ENCODE measurements around the gene C1RL. TPM values are rescaled to one million over a fixed set of nuclear protein-coding genes. Genes with fewer than 3 reads are reported as not detected.

C1RL gene
- total and polyA plus RNA-seq, 2 donors (not counting 1 experiment from before 2014, with no cell fraction given): 13.5 to 24.9 TPM

DNA sequence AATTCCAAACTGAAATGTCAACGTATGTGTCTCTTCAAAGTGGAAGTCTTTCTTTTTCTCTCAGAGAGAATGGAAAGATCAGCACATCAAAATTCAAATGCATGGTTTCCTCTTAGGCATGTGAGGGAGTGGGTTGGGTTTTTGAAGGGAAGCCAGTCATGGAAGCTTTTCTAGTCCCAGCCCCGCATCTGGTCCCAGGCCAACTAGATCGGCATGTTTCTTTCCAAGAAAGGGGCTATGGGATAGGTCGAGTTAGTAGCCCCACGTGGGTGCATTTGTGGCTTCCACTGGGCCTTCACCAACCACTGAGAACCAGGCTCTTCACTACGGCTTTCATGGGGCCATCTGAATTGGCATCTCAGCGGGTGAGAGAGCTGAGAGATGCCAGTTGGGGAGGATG lies 41.9 kb downstream of the C1RL start:
- Histone ChIP-seq H2AFZ (ENCODE audit: insufficient read depth, low read depth, low read length, poor library complexity, severe bottlenecking) (no peak overlapping the region), H3K27ac (ENCODE audit: low read length in 2 of 2) (no peak overlapping the region), H3K9me3 (ENCODE audit: control extremely low read depth in 1 of 3, control insufficient read depth in 2 of 3, insufficient read depth in 1 of 3, low read length in 2 of 3) (no peaks in the 10 kb centered on the region), H3K36me3 (replicated peaks in 1 of 2; ENCODE audit: control extremely low read depth in 1 of 2, control insufficient read depth in 1 of 2, extremely low read depth in 1 of 2, insufficient read depth in 2 of 2, low read length in 1 of 2) (no peaks in the 10 kb centered on the region), H3K4me3 (ENCODE audit: control extremely low read depth in 1 of 5, extremely low read depth in 1 of 5, insufficient read depth in 1 of 5, low read depth in 2 of 5, low read length in 4 of 5) (no peak overlapping the region), H3K27me3 (replicated peaks in 1 of 4; ENCODE audit: control extremely low read depth in 1 of 4, control insufficient read depth in 3 of 4, insufficient read depth in 4 of 4, low read length in 3 of 4) (no peaks in the 10 kb centered on the region), H3K79me2 (ENCODE audit: control insufficient read depth, insufficient read depth, low read length) (no peaks in the 10 kb centered on the region), H3K9ac (ENCODE audit: low read length) (no peak overlapping the region), H4K20me1 (ENCODE audit: control insufficient read depth, insufficient read depth, low read length, poor library complexity, severe bottlenecking) (no peaks in the 10 kb centered on the region), H3K4me2 (replicated peaks; ENCODE audit: low read depth, low read length, poor library complexity, severe bottlenecking) (no peak overlapping the region), H3K4me1 (ENCODE audit: control insufficient read depth in 2 of 2, insufficient read depth in 2 of 2, low read length in 2 of 2) (no peaks in the 10 kb centered on the region)
- ChIA-PET CTCF (interaction anchor here (0.9 kb wide), 1 partner anchor 14 kb away, joined by 4 read pairs; no protein-coding TSS in a partner anchor), POLR2A (no interaction called here)
- no peak for DNase-seq
- Mint-ChIP-seq H3K4me3 (no peak overlapping the region), H3K9me3 (ENCODE audit: insufficient read depth) (no peaks in the 10 kb centered on the region), H3K27ac (no peak overlapping the region), H3K4me1 (no peaks in the 10 kb centered on the region), H3K27me3 (peaks cover 27% of the 10 kb centered on the region)
- TF ChIP-seq EZH2 (IDR thresholded peaks at IDR 0.05; ENCODE audit: borderline replicate concordance, insufficient read depth, low read depth, low read length, poor library complexity, severe bottlenecking): no peak
- intact Hi-C loops (cut with micrococcal nuclease): no loop called here
- ATAC-seq (ENCODE audit: low read depth): no peak
- WGBS (ENCODE audit: insufficient coverage): 83% methylated on average over 7 of the region's 7 CpGs

DNA sequence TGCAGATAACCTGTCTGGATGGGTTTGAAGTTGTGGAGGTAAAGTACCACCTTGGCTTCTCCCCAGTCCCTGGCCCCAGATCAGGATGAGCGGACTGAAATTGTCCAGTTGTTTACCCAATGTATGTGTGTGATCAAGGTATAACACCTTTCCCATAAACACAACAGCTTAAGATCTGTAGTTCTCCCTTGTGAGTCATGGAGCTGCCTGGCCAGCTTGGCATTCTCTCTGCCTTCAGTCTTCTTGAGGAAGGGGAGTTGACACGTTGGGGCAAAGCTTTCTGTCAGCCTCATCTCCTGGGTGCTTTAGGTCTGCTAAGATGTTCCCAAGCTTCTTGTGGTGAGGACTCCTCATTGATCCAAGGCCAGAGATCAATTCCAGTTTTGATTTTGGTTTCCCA lies 42.4 kb downstream of the C1RL start:
- TF ChIP-seq, protein P1, sequence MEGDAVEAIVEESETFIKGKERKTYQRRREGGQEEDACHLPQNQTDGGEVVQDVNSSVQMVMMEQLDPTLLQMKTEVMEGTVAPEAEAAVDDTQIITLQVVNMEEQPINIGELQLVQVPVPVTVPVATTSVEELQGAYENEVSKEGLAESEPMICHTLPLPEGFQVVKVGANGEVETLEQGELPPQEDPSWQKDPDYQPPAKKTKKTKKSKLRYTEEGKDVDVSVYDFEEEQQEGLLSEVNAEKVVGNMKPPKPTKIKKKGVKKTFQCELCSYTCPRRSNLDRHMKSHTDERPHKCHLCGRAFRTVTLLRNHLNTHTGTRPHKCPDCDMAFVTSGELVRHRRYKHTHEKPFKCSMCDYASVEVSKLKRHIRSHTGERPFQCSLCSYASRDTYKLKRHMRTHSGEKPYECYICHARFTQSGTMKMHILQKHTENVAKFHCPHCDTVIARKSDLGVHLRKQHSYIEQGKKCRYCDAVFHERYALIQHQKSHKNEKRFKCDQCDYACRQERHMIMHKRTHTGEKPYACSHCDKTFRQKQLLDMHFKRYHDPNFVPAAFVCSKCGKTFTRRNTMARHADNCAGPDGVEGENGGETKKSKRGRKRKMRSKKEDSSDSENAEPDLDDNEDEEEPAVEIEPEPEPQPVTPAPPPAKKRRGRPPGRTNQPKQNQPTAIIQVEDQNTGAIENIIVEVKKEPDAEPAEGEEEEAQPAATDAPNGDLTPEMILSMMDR (IDR thresholded peaks at IDR 0.05): no peak
- TF ChIP-seq EZH2 (IDR thresholded peaks at IDR 0.05; ENCODE audit: borderline replicate concordance, insufficient read depth, low read depth, low read length, poor library complexity, severe bottlenecking): no peak
- no peak for DNase-seq
- H3K27ac Mint-ChIP-seq: no peak overlapping the region

More for the DNA sequence above, 42.4 kb downstream of the C1RL start:
- Mint-ChIP-seq H3K4me3 (no peak overlapping the region), H3K4me1 (no peaks in the 10 kb centered on the region), H3K27me3 (peaks cover 22% of the 10 kb centered on the region), H3K9me3 (ENCODE audit: insufficient read depth) (no peaks in the 10 kb centered on the region)
- ChIA-PET CTCF (interaction anchor here (0.9 kb wide), 1 partner anchor 15 kb away, joined by 4 read pairs; no protein-coding TSS in a partner anchor), POLR2A (no interaction called here)
- WGBS (ENCODE audit: insufficient coverage): 86% methylated on average over 1 of the region's 2 CpGs
- H3K36me3 ChIP-seq (replicated peaks in 1 of 2; ENCODE audit: control extremely low read depth in 1 of 2, control insufficient read depth in 1 of 2, extremely low read depth in 1 of 2, insufficient read depth in 2 of 2, low read length in 1 of 2): no peaks in the 10 kb centered on the region
- no peak overlapping the region for H2AFZ ChIP-seq (ENCODE audit: insufficient read depth, low read depth, low read length, poor library complexity, severe bottlenecking)
- no peaks in the 10 kb centered on the region for H3K4me1 ChIP-seq (ENCODE audit: control insufficient read depth in 2 of 2, insufficient read depth in 2 of 2, low read length in 2 of 2)
- H3K27me3 ChIP-seq (replicated peaks in 1 of 4; ENCODE audit: control extremely low read depth in 1 of 4, control insufficient read depth in 3 of 4, insufficient read depth in 4 of 4, low read length in 3 of 4): no peaks in the 10 kb centered on the region
- no peak for ATAC-seq (ENCODE audit: low read depth)
- no peaks in the 10 kb centered on the region for H3K79me2 ChIP-seq (ENCODE audit: control insufficient read depth, insufficient read depth, low read length)
- no peaks in the 10 kb centered on the region for H3K9me3 ChIP-seq (ENCODE audit: control extremely low read depth in 1 of 3, control insufficient read depth in 2 of 3, insufficient read depth in 1 of 3, low read length in 2 of 3)
- H4K20me1 ChIP-seq (ENCODE audit: control insufficient read depth, insufficient read depth, low read length, poor library complexity, severe bottlenecking): no peaks in the 10 kb centered on the region
- no peak overlapping the region for H3K4me2 ChIP-seq (replicated peaks; ENCODE audit: low read depth, low read length, poor library complexity, severe bottlenecking)
- intact Hi-C loops (cut with micrococcal nuclease): no loop called here
- no peak overlapping the region for H3K4me3 ChIP-seq (ENCODE audit: control extremely low read depth in 1 of 5, extremely low read depth in 1 of 5, insufficient read depth in 1 of 5, low read depth in 2 of 5, low read length in 4 of 5)
- no peak overlapping the region for H3K27ac ChIP-seq (ENCODE audit: low read length in 2 of 2)
- H3K9ac ChIP-seq (ENCODE audit: low read length): no peak overlapping the region

All from B cell (primary cell).